Stimulated activated naive CD8-positive, alpha-beta T cell treated with anti-CD3 and anti-CD28 coated beads, Interleukin-15, amount 100 ng/mL, for 72 hours (primary cell): Measurements from ENCODE around the gene UNKL.

ENCODE experiments used
- ATAC-seq: fragments of 150-1000 bp; cut with Tn5 transposase; 2 replicates; pipeline ENCODE4 v1.10.0; 2021; ENCODE audit warnings: mild to moderate bottlenecking, moderate library complexity
- DNase-seq, 2 donors: peaks; one replicate each; pipeline ENCODE4 v3.0.0; 2021 to 2022
- H3K27ac Mint-ChIP-seq, 2 donors: one replicate each; pipeline ENCODE4 v1.8.0; 2022; ENCODE audit warnings: mild to moderate bottlenecking in 2 of 2, mixed read lengths in 2 of 2, moderate library complexity in 2 of 2
- H3K27me3 Mint-ChIP-seq: one replicate; pipeline ENCODE4 v1.8.0; 2022; ENCODE audit warnings: mixed read lengths
- H3K4me1 Mint-ChIP-seq: one replicate; pipeline ENCODE4 v1.8.0; 2022; ENCODE audit warnings: mild to moderate bottlenecking, mixed read lengths
- H3K4me3 Mint-ChIP-seq, 2 donors: one replicate each; pipeline ENCODE4 v1.8.0; 2022; ENCODE audit warnings: mild to moderate bottlenecking in 2 of 2, mixed read lengths in 2 of 2, moderate library complexity in 1 of 2
- H3K9me3 Mint-ChIP-seq, 2 donors: one replicate each; pipeline ENCODE4 v1.8.0; 2022; ENCODE audit warnings: mixed read lengths in 2 of 2

Gene UNKL

GRCh38 chr16:1348926-1349325 lies 65.6 kb downstream of the UNKL start:
- Mint-ChIP-seq H3K9me3 (no peaks in the 10 kb centered on the region), H3K27ac (no peak overlapping the region), H3K27me3 (no peaks in the 10 kb centered on the region), H3K4me1 (peaks cover 33% of the 10 kb centered on the region), H3K4me3 (no peak overlapping the region)
- DNase-seq (no peak), ATAC-seq (no peak)

GRCh38 chr16:1348441-1348840 lies 66.1 kb downstream of the UNKL start:
- no peaks in the 10 kb centered on the region for H3K9me3 Mint-ChIP-seq
- H3K4me3 Mint-ChIP-seq: no peak overlapping the region
- H3K27ac Mint-ChIP-seq: no peak overlapping the region
- H3K4me1 Mint-ChIP-seq: peaks cover 33% of the 10 kb centered on the region
- no peak for DNase-seq
- H3K27me3 Mint-ChIP-seq: no peaks in the 10 kb centered on the region
- ATAC-seq: no peak

GRCh38 chr16:1347962-1348361 lies 66.5 kb downstream of the UNKL start:
- Mint-ChIP-seq H3K4me1 (peaks cover 33% of the 10 kb centered on the region), H3K27me3 (no peaks in the 10 kb centered on the region), H3K9me3 (no peaks in the 10 kb centered on the region), H3K4me3 (no peak overlapping the region), H3K27ac (no peak overlapping the region)
- ATAC-seq (no peak), DNase-seq (no peak)

- H3K4me3 Mint-ChIP-seq: no peak overlapping the region
- H3K27ac Mint-ChIP-seq: peak overlapping the region in 1 of 2 donors; percentile 67
- no peaks in the 10 kb centered on the region for H3K27me3 Mint-ChIP-seq
- ATAC-seq (no peak), DNase-seq (no peak)
- no peaks in the 10 kb centered on the region for H3K9me3 Mint-ChIP-seq
- peaks cover 33% of the 10 kb centered on the region for H3K4me1 Mint-ChIP-seq
Measured at GRCh38 chr16:1347286-1347855, 67.1 kb downstream of the UNKL start.

GRCh38 chr16:1346422-1347285 lies 67.8 kb downstream of the UNKL start:
- peaks cover 40% of the 10 kb centered on the region for H3K4me1 Mint-ChIP-seq
- no peaks in the 10 kb centered on the region for H3K9me3 Mint-ChIP-seq
- H3K27ac Mint-ChIP-seq: peak overlapping the region in 1 of 2 donors; percentile 67
- H3K4me3 Mint-ChIP-seq: no peak overlapping the region
- DNase-seq (no peak), ATAC-seq (no peak)
- H3K27me3 Mint-ChIP-seq: no peaks in the 10 kb centered on the region

GRCh38 chr16:1345651-1346421 lies 68.7 kb downstream of the UNKL start:
- H3K27ac Mint-ChIP-seq: no peak overlapping the region
- no peaks in the 10 kb centered on the region for H3K9me3 Mint-ChIP-seq
- H3K27me3 Mint-ChIP-seq: no peaks in the 10 kb centered on the region
- H3K4me3 Mint-ChIP-seq: no peak overlapping the region
- H3K4me1 Mint-ChIP-seq: peaks cover 42% of the 10 kb centered on the region
- ATAC-seq (no peak), DNase-seq (no peak)

- no peak overlapping the region for H3K4me3 Mint-ChIP-seq
- no peaks in the 10 kb centered on the region for H3K27me3 Mint-ChIP-seq
- no peak for DNase-seq
- H3K9me3 Mint-ChIP-seq: no peaks in the 10 kb centered on the region
- ATAC-seq: no peak
- H3K27ac Mint-ChIP-seq: peak overlapping the region in 1 of 2 donors; percentile 59
- H3K4me1 Mint-ChIP-seq: peaks cover 35% of the 10 kb centered on the region
Measured at GRCh38 chr16:1345087-1345486, 69.4 kb downstream of the UNKL start.

- peaks cover 31% of the 10 kb centered on the region for H3K4me1 Mint-ChIP-seq
- peak overlapping the region in 1 of 2 donors; percentile 74 for H3K27ac Mint-ChIP-seq
- no peak overlapping the region for H3K4me3 Mint-ChIP-seq
- ATAC-seq (no peak), DNase-seq (no peak)
- H3K9me3 Mint-ChIP-seq: no peaks in the 10 kb centered on the region
- H3K27me3 Mint-ChIP-seq: no peaks in the 10 kb centered on the region
Measured at GRCh38 chr16:1344499-1344898, 70.0 kb downstream of the UNKL start.

GRCh38 chr16:1343428-1344242 lies 70.9 kb downstream of the UNKL start:
- Mint-ChIP-seq H3K4me1 (peaks cover 31% of the 10 kb centered on the region), H3K4me3 (peak overlapping the region; percentile 72 to 81), H3K27ac (peak overlapping the region in 1 of 2 donors; percentile 69), H3K27me3 (no peaks in the 10 kb centered on the region), H3K9me3 (no peaks in the 10 kb centered on the region)
- no peak for ATAC-seq
- no peak for DNase-seq

GRCh38 chr16:1342526-1343427 lies 71.7 kb downstream of the UNKL start:
- Mint-ChIP-seq H3K4me1 (peaks cover 31% of the 10 kb centered on the region), H3K4me3 (peak overlapping the region; percentile 72 to 81), H3K27ac (peak overlapping the region in 1 of 2 donors; percentile 80), H3K27me3 (no peaks in the 10 kb centered on the region), H3K9me3 (no peaks in the 10 kb centered on the region)
- peak; percentile 91 for ATAC-seq
- peak; percentile 90 to 92 for DNase-seq

- H3K4me1 Mint-ChIP-seq: peaks cover 31% of the 10 kb centered on the region
- H3K27me3 Mint-ChIP-seq: peaks cover under 1% of the 10 kb centered on the region
- H3K4me3 Mint-ChIP-seq: peak overlapping the region; percentile 72 to 81
- DNase-seq: no peak
- H3K9me3 Mint-ChIP-seq: no peaks in the 10 kb centered on the region
- no peak for ATAC-seq
- no peak overlapping the region for H3K27ac Mint-ChIP-seq
Measured at GRCh38 chr16:1341495-1342420, 72.7 kb downstream of the UNKL start.

- peaks cover 9% of the 10 kb centered on the region for H3K27me3 Mint-ChIP-seq
- no peak overlapping the region for H3K4me3 Mint-ChIP-seq
- peaks cover 35% of the 10 kb centered on the region for H3K4me1 Mint-ChIP-seq
- no peaks in the 10 kb centered on the region for H3K9me3 Mint-ChIP-seq
- DNase-seq (no peak), ATAC-seq (no peak)
- H3K27ac Mint-ChIP-seq: no peak overlapping the region
Measured at GRCh38 chr16:1340730-1341494, 73.6 kb downstream of the UNKL start.
